Stimulated activated CD8-positive, alpha-beta memory T cell treated with anti-CD3 and anti-CD28 coated beads, Interleukin-7, amount 100 ng/mL, for 1 hour (primary cell): ENCODE data around the gene CCDC12.

Experiments
- DNase-seq, 2 donors: peaks; one replicate each; pipeline ENCODE4 v3.0.0-alpha.2; 2020; ENCODE audit warnings: low read depth in 2 of 2

CCDC12 gene

DNA sequence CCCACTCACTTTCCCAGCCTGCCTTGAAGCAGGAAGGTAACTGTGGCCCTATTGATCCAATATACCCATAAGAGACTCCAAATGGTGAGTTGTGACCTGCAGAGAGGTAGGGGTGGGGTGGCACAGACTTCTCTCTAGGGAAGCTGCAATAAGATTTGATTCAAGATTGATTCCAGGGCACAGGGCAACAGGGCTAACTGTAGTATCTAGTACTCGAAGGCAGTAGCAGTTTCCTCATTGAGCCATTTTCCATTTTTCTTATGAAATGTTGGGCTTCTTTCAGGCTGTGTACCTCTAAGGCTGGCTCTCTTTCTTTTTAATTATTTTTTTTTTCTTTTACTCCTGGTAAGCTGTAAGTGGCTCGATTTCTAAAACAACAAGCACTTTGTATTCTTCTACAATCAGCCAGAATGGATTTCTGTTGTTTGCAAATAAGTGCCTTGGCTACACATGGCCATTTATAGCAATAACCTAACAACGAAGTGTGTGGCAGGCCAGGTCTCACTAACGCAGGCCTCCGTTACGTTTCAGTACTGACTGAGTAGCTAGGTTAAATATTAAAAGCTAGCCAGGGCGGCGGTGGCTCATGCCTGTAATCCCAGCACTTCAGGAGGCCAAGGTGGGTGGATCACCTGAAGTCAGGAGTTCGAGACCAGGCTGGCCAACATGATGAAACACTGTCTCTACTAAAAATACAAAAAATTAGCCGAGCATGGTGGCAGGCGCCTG, 19.3 kb downstream of the CCDC12 start:
- no peak for DNase-seq

DNA sequence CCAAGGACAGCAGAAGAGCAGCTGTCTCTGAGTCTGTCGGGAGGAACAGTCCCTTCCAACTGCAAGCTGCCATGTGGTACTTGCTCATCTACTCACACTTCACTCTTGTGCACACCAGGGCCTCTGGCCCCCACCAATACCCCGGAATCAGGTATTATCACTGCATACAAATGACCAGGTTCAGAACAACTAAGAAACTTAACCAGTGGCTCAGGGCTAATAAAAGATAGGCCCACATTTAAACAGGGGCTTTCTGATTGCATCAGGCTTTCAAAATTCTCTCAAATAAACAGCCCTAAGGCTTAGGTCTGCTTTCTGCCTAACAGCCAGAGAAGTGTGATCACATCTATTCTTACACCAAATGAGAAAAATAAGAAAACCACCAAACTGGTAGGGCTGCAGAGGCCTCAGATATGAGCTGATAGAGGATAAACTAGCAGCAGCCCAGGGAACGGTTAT, 20.7 kb downstream of the CCDC12 start:
- DNase-seq, result no peak

DNA sequence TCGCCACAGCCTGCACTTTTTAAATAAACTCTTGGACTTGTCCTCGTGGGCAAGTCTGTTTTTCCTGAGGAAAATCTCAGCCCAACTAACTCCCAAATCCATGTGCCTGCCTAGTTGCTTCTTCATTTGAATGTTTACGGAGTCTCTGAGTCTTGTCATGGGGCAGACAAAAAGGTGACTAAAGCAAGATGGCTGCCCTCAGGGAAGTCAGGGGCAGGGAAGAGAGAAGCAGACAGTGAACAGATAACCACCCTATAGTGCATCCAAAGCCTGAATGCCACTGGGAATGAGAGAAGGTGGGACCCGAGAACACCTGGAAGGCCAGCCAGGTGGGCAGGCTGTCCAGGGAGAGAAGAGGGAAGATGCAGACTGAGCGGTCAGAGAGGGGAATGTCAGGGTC, 21.4 kb downstream of the CCDC12 start:
- no peak for DNase-seq

DNA sequence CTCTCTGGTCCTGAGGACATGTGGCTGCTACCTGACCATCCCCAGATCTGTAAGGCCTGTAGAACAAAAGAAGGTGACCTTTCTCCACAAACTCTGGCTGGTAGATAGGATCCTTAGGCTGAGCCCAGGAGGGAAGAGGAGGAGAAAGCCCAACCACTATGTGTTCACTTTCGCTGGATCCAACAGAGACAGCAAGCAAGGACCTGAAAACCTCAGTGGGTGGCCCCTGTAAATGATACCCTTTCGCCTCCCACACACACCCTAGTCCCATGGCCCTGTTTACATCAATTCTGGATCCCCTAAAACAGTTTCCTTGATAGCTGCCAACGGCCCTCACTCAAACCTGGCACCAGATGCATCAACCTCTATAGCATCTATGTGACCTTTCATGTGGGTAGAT, 22.4 kb downstream of the CCDC12 start:
- DNase-seq, result no peak

DNA sequence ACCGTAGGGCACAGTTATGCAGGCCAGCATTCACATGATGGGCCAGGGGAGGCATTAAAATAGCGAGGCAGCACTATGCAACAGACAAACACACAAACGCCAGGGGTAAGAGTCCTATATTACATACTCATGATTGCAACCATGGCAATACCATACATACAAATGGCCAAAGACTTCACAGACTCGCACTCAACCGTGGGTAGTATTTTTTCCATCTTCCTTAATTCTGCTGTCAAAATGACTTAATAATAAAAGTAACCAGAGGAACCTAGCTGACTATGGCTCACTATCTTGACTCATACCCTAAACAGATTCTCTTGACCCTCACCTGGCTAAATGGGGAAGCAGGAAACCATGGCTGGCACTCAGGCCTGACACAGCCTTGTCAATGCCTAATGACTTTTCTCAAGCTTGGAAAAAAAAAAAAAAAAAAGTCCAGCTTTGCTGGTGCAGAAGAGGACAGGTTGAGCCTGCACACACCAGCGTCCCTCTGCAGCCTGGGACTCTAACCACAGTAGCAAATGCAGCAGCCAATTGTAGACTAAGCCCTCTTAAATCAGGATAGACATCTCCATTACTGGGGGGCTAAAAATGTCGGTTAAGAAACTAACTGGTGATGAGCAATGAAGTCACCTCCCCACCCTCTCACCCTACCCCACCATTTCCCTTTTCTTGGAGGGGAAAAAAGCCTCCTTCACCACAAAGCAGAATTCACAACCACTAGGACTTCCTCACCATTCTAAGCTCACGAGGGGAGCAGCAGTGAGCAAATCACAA, 23.1 kb downstream of the CCDC12 start:
- no peak for DNase-seq

DNA sequence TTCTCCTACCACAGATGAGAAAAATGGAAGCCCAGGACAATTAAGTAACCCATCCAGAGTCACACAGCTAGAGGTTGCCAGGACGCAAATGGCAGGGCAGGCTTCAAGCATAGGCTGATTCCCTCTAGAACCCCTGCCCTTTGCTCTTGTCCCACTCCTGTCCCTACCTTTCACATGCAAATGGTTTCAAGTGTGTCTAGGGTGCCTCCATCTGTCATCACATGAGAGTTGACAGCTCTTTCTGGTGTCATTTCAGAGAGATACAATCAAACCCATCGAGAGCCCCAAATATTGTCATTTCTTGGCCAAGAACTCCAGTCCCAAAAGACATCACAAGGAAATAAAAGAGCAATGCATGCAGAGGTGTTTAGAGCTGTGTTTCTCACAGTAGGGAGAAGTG, 23.7 kb downstream of the CCDC12 start:
- no peak for DNase-seq

DNA sequence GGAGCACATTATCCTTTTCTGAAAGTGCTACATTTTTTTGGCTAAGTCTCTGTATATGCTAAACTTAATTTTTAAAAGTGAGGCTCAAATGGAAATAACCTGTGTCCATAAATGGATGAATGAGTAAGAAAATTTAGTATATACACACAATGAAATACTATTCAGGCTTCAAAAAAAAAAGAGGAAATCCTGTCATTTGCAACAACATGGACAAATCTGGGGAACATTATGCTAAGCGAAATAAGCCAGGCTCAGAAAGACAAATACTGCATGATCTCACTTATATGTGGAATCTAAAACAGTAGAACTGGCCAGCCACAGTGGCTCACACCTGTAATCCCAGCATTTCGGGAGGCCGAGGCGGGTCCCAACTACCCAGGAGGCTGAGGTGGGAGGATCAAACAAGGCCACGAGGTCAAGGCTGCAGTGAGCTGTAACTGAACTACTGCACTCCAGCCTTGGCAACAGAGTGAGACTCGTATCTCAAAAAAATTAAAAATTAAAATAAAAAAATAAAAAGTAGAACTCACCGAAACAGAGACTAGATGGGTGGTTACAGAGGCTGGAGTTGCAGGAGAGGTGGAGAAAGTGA, 25.8 kb downstream of the CCDC12 start:
- no peak for DNase-seq

DNA sequence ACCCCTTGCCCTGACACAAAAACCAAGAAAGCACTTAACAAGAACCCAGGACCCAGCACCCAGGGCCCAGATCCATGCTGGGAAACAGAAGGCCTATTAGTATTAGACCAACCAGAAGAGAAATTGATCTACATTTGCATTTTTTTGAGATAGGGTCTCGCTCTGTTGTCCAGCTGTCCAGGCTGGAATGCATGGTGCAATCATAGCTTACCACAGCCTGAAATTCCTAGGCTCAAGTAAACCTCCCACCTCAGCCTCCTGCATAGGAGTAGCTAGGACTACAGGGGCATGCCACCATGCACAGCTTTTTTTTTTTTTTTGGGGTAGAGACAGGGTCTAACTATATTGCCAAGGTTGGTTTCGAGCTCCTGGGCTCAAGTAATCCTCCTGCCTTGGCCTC, 26.4 kb downstream of the CCDC12 start:
- DNase-seq, result no peak

DNA sequence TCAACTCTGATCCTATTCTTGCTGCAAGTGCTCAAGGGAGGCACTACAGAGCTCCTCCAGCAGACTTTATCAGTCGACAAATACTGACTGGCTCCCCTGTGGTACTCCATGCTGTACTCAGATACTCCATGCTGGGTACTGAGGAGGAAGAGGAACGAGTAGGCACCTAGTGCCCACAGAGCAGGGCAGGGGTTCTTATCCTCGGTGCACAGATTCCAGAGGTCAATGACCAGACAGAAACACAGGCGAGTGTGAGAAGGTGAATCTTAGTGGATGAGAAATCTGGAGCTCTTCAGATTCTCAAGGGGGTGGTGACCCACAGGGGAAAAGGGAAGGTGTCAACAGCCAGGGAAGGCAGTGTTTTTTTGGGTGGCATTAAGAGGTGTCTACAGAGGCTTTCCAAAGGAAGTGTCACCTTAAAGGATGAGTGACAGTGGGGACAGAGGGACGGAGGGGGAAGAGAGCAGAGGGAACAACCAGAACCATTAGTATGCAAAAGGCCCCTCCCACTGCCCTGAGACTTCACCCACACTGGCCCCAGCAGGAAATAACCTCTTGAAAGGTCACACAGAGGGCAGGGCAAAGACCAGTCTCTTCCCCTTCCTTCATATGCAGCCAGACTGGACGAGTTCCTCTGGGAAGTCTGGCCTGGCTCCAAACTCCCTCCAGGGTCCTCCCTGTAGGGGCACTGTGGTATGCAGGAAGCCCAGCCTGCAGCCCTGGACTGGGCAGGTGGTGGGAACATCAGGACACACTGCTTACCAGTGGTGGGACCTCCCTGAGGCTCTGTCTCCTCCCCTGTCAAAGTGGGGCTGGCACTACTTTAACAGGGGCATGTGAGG, 27.5 kb downstream of the CCDC12 start:
- no peak for DNase-seq

DNA sequence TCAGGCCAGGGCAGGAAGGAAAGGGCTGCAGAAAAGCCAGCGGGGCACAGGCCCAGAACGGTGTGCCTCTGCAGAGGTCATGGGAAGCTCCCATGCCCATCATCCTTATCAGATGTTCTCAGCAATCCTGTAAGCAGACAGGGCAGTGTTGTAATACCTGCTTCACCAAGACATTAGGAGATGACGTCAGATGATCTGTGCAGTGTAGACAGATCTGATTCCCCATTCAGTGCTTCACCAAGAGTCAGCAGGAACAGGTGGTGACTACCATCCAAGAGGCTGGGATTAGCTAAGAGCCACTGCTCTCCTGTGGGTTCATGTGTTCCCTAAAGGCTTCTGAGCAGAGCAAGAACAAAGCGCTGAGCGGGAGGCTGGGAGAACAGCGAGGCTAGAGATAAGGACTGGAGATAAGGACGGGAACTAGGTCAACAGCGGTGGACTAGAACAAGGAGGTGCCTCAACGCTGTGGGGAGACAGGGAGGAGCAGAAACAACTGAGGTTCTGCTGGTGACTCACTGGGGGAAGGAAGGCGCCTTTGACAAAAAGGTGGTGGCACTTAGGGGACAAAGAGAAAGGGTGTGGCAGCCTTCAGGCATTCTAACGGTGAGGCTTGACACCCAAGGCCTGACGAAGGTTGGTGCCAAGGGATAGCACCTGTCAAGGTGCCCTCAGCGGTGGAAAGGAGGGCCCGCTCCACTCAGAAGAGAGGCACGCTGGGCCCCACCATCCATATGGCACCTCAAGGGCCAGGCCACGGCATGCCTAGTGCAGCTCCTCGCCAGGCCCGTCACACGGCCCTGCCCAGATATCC, 28.4 kb downstream of the CCDC12 start:
- DNase-seq, result peak; percentile 45 to 46

DNA sequence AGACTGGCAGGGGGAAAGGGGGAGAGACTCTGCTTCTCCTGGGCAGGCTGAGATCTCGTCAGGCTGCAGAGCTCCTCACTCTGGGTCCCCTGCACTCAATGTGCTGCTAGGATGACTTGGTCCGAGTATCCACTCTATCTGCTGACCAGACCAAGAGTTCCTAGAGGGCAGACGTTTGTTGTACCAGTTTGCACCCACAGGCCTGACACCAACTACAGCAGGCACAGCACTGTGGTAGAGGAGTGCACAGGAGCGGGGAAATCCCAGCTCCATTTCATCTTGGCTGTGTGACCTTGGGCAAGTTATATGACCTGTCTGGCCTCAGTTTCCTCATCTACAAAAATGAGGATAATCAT, 29.0 kb downstream of the CCDC12 start:
- no peak for DNase-seq

DNA sequence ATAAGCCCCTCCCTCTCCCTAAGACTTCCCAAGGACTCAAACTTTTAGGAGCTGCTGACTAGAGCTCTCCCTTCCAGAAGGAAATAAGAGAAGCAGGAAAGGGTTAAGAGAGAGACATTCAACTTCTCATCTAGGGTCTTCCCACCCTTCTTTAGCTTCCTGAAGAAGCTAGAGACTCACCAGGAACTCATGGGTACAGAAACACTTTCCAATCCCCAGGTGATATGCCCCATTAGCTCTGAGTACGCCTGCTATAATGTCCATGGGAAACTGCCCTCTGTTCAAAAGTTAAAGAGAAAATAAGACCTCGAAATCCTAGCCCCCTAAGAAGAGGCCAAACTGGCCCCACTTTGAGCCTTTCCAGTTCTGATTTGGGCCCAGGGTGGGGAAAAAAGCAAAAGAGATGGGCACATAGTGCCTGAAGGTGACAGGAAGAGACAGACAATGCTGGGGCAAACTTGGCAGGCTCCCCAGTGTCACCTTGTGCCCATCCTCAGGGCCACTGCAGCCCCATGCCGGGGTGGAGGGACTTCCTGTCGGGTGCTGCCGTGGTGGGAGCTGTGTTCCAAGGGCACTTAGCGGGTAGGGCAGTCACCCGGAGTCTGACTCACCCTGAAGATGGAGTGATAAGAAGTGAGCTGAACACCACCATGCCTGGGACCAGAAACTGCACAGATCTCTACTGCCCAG, 29.5 kb downstream of the CCDC12 start:
- peak; percentile 43 to 58 for DNase-seq

DNA sequence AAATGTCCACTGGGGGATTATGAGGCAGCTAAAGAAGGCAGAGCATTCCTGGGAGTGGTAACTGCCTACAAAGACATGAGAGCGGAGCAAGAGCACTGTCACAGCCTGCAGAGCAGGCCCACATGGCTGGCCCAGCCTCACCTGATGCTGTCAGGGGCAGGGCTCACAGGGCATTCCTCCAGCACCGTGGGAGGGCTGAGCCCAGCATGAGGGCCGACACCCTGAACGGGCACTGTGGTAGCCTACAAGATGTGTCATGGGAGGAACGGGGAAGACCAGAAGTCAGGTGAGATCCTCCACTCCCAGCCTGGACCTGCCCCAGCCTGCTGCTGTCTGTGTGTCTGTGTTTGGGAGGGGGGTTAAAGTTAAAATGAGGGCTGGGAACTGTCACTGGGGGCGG, 30.1 kb downstream of the CCDC12 start:
- no peak for DNase-seq

DNA sequence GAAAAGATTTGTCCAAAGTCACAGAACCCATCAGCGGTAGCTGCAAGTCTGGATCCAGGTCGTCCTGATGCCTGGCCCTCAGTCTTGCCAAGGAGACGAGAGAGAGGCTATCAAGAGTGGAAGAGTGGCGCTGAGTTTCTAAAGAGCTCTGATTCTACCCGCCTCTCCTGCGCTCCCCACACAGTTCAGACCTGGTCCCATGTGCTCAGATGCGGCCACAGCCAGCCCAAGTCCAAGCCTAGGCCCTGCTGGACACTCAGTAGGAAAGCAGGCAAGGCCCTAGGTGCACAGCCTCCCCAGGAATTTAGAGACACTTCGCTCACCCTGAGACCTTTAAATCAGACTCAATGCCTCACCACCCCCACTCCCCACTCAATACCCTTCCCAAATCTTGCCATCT, 32.4 kb downstream of the CCDC12 start:
- no peak for DNase-seq

DNA sequence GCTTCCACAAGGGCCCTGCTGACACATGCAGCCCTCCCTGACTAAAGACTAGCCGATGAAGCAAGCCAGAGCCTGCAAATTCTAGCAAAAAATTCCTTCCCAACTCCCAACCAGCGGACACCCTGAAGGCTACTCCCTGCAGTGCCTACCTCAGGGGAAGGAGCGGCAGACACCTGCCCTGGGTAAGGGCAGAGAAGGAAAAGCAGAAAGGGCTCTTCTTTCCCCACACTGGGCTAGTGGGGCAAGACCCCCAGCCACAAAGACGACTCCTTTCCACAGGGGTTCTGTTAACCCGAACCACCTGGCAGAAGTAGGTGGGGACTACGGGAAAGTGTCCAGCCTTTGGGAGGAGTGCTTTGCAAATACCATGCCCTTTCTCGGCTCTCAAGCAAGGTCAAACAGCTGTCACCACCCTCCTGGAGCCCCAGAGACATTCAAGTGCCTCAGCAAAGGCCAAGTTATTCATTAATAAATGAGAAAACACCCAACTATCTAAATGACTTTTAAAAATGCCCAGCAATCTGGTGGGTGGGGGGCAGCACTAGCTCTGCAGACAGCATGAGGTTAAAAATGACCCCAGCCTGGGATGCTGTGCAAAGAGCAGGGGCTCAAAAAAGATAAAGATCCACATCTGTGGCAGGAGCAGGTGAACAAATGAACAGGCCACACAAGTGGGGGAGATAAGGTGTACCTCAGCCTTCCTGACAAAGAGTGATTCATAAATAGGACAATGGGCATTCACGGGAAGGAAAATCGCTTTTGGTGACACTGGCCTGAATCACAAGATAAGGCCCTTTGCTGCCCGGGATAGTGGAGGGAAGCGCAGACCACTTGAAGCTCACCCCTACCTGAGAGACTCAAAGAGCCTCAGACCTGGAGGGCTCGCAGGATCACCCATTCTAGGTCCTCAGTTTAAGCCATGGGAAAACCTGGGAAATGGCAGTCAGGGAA, 33.0 kb downstream of the CCDC12 start:
- DNase-seq, result no peak

DNA sequence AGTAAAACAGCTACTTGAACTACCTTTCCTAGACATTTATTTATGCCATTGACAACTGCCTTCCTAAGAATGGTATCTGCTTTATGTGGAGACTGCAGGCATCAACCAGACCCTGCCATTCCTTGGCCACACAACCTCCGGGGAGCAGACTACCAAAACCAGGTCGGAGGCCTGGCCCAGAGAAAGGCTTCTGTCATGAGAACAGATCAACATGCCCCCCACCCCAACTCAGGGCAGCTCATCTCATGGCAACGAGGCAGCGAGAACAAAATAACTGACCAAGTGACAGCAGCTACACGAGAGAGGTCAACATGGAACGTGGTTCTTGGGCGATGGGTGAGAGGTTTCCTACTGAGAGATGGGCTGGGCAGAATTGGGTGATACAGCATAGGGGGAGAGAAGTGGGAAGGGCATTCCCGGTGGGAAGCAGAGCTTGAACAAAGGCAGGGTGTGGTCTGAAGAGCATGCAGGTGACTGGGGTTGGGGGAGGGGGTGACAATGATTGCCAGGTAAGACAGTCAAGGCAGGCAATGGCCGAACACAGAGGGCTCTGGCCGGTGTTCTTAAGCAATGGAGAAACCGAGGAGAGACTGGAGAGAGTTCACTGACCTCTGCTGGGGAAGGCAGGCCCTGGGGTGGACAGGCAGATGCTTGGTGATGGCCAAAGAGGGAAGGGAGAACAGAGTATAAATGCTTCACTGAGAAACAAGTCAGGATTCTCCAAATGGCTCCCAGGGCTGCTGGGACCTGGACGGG, 33.9 kb downstream of the CCDC12 start:
- DNase-seq, result no peak

DNA sequence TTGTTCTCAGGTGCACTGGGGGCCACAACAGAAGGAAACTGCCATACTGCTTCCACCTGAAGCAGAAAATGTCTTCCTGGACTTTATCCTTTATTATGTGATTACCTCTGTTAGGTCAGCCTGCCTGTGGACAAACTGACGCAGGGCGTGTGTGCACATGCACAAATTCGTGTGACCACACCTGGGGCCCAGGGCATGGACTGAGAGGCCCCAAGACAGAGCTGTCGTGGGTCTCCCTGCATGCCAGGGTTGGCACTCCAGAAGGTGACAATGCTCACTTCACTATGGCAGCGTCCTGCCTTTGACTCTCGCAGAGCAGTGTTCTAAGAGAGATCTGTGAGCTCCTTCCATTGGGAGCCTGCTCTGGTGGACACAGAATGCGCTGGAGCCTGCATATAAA, 34.5 kb downstream of the CCDC12 start:
- DNase-seq, result no peak

DNA sequence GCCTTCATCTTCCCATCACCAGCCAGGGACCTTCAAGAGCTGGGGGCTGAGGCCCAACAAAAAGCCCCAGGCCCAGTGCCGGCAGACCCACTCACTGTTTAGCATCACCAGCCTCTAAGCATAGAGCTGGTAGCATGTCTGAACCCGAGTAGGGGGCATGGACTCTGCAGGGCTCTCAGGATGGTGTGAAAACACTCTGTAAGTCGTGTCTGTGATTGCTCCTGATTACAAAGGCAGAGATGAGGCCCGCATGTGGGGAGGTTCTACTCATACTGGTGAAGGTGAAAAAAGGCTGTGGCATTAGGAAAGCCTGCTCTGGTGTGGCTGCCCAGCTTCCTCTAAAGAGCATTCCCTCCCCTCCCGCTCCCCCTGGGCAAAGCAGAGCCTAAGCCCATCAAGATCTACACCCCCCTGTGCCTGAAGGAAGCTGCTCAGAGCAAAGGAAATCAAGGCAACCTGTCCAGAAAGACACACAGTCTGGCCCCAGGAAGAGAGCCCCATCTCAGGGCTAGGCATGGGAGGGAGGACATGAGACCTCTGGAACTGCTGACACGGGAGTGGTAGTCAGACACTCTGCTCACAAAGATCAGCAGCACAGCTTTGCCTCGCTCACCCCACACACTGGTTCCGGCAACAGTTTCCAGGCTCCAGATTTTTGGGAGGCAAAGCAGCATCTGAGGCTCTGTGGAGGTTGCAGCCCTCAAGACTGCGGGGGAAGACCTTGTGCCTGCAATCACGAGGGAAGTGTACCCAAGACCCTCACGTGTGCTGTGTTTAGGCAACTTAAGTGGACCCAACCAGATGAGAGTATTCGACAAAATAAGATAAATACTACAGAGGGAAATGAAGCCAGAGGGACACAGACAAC, 36.7 kb downstream of the CCDC12 start:
- no peak for DNase-seq
